GM23338 (cell line): ENCODE results near the gene TSNAX.

Source experiments
- CREB1 ChIP-seq: fragments of 250-450 bp; sonication (Bioruptor Pico); IDR thresholded peaks from 2 replicates; pipeline ENCODE4 v1.5.0; 2020; ENCODE audit warnings: low read depth, mild to moderate bottlenecking, moderate library complexity
- EZH2 ChIP-seq: fragments of 200-600 bp; sonication (generic); IDR thresholded peaks from one replicate; pipeline ENCODE4 v1.8.0; 2017; ENCODE audit warnings: antibody characterized with exemption, mild to moderate bottlenecking, low read depth; ENCODE audit not compliant: unreplicated experiment
- EZH2phosphoT487 ChIP-seq: fragments of 200-600 bp; sonication (generic); IDR thresholded peaks from one replicate; pipeline ENCODE4 v1.8.1; 2018; ENCODE audit warnings: antibody characterized with exemption; ENCODE audit not compliant: unreplicated experiment
- POLR2AphosphoS5 ChIP-seq: IDR thresholded peaks from 2 replicates; pipeline ENCODE4 v1.6.1; 2016; ENCODE audit warnings: antibody characterized with exemption, low read depth
- TF ChIP-seq, protein P1 (sequence below), 2 experiments: fragments of 200-600 bp in 1 of 2; sonication (generic) in 1 of 2; conservative IDR thresholded peaks; 2 replicates each; pipeline versions ENCODE4 v1.5.1 to v1.6.1; 2016 to 2017; ENCODE audit warnings: antibody characterized with exemption in 2 of 2, low read depth in 2 of 2, mild to moderate bottlenecking in 2 of 2, moderate library complexity in 1 of 2
- TF ChIP-seq, protein P2 (sequence below): IDR thresholded peaks from one replicate; pipeline ENCODE4 v1.6.1; 2018; ENCODE audit warnings: antibody characterized with exemption; ENCODE audit not compliant: unreplicated experiment
- TF ChIP-seq, protein P3 (sequence below): fragments of 250-450 bp; sonication (Bioruptor Pico); IDR thresholded peaks from 2 replicates; pipeline ENCODE4 v1.5.0; 2020; ENCODE audit warnings: mild to moderate bottlenecking, moderate library complexity

- TF ChIP-seq, protein P1, sequence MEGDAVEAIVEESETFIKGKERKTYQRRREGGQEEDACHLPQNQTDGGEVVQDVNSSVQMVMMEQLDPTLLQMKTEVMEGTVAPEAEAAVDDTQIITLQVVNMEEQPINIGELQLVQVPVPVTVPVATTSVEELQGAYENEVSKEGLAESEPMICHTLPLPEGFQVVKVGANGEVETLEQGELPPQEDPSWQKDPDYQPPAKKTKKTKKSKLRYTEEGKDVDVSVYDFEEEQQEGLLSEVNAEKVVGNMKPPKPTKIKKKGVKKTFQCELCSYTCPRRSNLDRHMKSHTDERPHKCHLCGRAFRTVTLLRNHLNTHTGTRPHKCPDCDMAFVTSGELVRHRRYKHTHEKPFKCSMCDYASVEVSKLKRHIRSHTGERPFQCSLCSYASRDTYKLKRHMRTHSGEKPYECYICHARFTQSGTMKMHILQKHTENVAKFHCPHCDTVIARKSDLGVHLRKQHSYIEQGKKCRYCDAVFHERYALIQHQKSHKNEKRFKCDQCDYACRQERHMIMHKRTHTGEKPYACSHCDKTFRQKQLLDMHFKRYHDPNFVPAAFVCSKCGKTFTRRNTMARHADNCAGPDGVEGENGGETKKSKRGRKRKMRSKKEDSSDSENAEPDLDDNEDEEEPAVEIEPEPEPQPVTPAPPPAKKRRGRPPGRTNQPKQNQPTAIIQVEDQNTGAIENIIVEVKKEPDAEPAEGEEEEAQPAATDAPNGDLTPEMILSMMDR (conservative IDR thresholded peaks at IDR 0.05; ENCODE audit: low read depth in 2 of 2), result no peak
- TF ChIP-seq EZH2, result no peak
- TF ChIP-seq, protein P2, sequence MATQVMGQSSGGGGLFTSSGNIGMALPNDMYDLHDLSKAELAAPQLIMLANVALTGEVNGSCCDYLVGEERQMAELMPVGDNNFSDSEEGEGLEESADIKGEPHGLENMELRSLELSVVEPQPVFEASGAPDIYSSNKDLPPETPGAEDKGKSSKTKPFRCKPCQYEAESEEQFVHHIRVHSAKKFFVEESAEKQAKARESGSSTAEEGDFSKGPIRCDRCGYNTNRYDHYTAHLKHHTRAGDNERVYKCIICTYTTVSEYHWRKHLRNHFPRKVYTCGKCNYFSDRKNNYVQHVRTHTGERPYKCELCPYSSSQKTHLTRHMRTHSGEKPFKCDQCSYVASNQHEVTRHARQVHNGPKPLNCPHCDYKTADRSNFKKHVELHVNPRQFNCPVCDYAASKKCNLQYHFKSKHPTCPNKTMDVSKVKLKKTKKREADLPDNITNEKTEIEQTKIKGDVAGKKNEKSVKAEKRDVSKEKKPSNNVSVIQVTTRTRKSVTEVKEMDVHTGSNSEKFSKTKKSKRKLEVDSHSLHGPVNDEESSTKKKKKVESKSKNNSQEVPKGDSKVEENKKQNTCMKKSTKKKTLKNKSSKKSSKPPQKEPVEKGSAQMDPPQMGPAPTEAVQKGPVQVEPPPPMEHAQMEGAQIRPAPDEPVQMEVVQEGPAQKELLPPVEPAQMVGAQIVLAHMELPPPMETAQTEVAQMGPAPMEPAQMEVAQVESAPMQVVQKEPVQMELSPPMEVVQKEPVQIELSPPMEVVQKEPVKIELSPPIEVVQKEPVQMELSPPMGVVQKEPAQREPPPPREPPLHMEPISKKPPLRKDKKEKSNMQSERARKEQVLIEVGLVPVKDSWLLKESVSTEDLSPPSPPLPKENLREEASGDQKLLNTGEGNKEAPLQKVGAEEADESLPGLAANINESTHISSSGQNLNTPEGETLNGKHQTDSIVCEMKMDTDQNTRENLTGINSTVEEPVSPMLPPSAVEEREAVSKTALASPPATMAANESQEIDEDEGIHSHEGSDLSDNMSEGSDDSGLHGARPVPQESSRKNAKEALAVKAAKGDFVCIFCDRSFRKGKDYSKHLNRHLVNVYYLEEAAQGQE, result no peak
- TF ChIP-seq POLR2AphosphoS5, result no peak
- TF ChIP-seq CREB1 (CRISPR knock-in tag), result no peak
- no peak for TF ChIP-seq EZH2phosphoT487
- TF ChIP-seq, protein P3, sequence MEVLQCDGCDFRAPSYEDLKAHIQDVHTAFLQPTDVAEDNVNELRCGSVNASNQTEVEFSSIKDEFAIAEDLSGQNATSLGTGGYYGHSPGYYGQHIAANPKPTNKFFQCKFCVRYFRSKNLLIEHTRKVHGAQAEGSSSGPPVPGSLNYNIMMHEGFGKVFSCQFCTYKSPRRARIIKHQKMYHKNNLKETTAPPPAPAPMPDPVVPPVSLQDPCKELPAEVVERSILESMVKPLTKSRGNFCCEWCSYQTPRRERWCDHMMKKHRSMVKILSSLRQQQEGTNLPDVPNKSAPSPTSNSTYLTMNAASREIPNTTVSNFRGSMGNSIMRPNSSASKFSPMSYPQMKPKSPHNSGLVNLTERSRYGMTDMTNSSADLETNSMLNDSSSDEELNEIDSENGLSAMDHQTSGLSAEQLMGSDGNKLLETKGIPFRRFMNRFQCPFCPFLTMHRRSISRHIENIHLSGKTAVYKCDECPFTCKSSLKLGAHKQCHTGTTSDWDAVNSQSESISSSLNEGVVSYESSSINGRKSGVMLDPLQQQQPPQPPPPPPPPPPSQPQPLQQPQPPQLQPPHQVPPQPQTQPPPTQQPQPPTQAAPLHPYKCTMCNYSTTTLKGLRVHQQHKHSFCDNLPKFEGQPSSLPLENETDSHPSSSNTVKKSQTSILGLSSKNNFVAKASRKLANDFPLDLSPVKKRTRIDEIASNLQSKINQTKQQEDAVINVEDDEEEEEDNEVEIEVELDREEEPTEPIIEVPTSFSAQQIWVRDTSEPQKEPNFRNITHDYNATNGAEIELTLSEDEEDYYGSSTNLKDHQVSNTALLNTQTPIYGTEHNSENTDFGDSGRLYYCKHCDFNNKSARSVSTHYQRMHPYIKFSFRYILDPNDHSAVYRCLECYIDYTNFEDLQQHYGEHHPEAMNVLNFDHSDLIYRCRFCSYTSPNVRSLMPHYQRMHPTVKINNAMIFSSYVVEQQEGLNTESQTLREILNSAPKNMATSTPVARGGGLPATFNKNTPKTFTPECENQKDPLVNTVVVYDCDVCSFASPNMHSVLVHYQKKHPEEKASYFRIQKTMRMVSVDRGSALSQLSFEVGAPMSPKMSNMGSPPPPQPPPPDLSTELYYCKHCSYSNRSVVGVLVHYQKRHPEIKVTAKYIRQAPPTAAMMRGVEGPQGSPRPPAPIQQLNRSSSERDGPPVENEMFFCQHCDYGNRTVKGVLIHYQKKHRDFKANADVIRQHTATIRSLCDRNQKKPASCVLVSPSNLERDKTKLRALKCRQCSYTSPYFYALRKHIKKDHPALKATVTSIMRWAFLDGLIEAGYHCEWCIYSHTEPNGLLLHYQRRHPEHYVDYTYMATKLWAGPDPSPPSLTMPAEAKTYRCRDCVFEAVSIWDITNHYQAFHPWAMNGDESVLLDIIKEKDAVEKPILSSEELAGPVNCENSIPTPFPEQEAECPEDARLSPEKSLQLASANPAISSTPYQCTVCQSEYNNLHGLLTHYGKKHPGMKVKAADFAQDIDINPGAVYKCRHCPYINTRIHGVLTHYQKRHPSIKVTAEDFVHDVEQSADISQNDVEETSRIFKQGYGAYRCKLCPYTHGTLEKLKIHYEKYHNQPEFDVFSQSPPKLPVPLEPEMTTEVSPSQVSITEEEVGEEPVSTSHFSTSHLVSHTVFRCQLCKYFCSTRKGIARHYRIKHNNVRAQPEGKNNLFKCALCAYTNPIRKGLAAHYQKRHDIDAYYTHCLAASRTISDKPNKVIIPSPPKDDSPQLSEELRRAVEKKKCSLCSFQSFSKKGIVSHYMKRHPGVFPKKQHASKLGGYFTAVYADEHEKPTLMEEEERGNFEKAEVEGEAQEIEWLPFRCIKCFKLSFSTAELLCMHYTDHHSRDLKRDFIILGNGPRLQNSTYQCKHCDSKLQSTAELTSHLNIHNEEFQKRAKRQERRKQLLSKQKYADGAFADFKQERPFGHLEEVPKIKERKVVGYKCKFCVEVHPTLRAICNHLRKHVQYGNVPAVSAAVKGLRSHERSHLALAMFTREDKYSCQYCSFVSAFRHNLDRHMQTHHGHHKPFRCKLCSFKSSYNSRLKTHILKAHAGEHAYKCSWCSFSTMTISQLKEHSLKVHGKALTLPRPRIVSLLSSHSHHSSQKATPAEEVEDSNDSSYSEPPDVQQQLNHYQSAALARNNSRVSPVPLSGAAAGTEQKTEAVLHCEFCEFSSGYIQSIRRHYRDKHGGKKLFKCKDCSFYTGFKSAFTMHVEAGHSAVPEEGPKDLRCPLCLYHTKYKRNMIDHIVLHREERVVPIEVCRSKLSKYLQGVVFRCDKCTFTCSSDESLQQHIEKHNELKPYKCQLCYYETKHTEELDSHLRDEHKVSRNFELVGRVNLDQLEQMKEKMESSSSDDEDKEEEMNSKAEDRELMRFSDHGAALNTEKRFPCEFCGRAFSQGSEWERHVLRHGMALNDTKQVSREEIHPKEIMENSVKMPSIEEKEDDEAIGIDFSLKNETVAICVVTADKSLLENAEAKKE (CRISPR knock-in tag), result no peak
These were observed 47.2 kb upstream of the TSNAX start for GRCh38 chr1:231481289-231481688.
